Stimulated activated CD4-positive, alpha-beta T cell treated with anti-CD3 and anti-CD28 coated beads, TNF-alpha, amount 100 ng/mL, for 24 hours (primary cell): ENCODE data around the gene CA11.
A peak's percentile ranks its signal among the peaks of the same experiment; 100 is the strongest.
"Not testable (repeated sequence)": the region's sequence is repeated elsewhere in the genome, so short reads cannot be mapped to it uniquely, and the experiment has no call there.

Source experiments
- DNase-seq, 3 experiments: peaks; one replicate each; pipeline ENCODE4 v3.0.0-alpha.2; 2020; ENCODE audit warnings: low read depth in 3 of 3

CA11 gene

DNA sequence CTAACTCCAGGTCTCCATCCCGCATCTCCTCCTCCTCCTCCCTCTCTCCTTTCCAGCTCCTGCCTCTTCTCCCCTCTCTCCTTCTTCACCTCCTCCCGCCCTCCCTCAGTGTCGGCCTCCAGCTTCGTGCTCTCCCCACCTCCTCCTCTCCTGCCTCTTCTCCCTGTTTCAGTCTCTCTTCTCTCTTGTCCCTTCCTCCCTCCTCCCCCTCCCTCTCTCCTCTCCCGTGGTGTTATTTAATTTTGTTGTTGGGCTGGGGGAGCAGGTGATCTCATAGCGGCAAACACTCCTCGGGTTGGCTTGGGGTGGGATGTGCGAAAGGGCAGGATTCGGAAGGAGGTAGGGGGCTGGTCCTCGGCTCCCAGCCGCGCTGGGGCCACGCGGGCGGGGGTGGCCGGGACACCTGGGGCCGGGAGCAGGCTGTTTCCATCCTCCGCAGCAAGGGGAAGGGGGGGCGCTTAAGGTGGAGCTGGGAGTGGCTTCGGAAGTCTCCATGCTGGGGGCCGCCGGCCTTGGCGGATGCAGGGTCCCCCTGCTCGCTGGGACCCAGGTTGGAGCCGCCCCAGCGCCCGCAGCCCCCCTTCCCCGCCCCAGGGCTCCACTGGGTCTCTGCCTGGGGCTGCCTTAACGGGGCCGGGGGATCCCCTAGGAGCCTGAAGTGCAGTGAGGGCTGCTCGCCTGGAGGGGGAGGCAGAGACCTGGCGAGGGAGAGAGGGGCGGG is at the start of gene CA11:
CA11 (minus strand) TSS at position 187 of the 721 bp plus-strand sequence. CDS start 555 bp downstream, outside the sequence.
- DNase-seq, result peak; percentile 82 to 91 (median 85)

DNA sequence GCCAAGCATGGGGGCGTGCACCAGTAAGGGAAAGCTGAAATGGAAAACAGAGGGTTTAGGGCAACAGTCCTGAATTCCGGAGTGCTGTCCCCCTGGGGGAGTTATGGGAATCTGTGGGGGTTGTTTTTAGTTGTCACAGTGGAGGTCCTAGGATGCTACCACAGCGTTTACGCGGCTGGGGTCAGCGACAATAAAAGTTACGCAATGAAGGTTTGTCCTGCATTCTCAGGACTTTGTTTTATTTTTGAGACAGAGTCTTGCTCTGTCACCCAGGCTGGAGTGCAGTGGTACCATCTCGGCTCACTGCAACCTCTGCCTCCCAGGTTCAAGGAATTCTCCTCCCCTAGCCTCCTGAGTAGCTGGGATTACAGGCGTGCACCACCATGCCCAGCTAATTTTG is 47.6 kb upstream of the CA11 start:
- DNase-seq, result not testable (repeated sequence)

DNA sequence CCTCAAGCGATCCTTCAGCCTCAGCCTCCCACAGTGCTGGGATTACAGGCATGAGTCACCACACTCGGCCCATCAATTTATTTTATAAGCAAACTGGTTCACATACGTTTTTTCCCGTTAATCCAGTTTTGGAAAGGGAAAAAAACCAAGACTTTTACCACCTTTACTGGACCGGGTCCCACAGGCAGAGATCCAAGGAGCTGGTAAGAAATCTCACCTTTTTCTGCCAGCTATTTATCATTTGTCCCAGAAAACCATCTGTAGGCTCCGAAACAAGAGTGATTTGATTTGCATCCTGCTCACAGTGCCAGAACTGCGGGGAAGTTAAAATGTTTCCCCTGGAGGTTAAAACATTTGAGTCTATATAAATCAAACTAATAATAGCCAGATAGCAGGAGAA is 43.5 kb upstream of the CA11 start:
- DNase-seq, result no peak

DNA sequence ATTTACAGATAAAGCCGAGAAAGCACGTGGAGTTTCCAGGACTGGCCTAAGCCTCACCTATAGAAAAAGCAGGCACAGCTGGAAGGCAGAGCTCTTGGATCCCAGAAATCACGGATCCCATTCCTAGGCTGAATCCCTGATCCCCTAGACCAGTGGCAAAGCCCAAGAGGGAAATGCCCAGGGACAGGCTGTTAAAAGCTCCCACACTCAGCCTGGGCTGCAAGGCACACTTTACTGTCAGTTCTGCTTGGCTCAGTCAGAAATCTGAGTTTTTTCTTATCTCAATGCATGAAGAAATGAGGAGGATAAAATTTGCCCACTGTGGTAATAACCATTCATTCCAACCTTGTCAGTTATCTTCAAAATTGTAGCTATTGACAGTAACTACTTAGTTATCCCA is 41.8 kb upstream of the CA11 start:
- DNase-seq, result no peak

DNA sequence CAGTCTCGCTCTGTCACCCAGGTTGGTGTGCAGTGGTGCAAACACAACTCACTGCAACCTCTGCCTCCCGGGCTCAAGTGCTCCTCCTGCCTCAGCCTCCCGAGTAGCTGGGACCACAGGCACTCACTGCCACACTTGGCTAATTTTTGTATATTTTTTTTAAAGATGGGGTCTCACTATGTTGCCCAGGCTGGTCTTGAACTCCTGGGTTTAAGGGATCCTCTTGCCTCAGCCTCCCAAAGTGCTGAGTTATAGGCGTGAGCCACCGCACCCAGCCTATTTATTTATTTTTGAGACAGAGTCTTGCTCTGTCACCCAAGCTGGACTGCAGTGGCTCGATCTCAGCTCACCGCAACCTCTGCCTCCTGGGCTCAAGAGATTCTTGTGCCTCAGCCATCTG is 40.6 kb upstream of the CA11 start:
- DNase-seq, result not testable (repeated sequence)

DNA sequence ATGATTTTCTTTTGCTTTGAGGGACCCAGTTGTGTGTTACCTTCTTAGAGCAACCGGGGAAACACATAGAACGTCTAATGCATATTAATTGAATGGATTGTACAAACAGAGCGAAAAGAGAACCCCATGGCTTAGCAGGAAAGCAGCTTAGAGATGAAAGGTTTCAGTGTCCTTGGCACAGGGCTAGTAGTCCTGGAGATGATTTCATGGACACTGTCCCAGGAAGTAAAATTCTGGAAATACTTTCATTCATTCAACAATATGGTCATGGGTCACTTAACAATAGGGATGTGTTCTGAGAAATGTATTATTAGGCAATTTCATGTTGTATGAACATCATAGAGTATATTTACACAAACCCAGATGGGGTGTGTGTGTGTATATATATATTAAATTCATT is 40.1 kb upstream of the CA11 start:
- DNase-seq, result no peak

DNA sequence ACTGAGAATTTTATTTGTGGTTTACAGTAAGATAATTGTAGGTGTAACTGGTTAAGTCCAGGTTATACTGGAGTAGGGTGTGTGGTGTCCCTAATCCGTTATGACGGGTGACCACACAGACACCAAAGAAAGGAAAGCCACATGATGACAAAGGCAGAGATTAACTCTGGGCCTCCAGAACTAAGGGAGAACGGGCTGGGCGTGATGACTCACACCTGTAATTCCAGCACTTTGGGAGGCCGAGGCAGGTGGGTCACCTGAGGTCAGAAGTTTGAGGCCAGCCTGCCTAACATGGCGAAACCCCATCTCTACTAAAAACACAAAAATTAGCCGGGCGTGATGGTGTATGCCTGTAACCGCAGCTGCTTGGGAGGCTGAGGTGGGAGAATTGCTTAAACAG is 39.6 kb upstream of the CA11 start:
- DNase-seq, result no peak

DNA sequence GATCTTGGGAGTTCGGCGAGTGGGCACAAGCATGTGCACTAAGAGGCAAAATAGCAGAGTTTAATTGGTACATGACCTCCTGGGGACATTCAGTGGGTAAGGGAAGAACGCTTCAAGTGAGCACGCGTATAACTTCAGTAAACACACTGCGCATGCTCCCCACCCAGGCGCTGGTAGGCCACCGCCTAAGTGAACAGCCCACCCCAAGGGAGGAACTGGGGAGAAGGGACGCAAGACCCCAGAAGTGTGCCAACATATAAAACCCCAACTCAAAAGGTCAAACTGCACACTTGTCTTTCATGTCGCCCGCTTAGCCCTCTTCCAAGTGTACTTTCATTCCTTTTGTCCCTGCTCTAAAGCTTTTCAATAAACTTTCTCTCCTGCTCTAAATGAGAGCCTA is 37.4 kb upstream of the CA11 start:
- DNase-seq, result peak in 1 of 3 experiments; percentile 22

DNA sequence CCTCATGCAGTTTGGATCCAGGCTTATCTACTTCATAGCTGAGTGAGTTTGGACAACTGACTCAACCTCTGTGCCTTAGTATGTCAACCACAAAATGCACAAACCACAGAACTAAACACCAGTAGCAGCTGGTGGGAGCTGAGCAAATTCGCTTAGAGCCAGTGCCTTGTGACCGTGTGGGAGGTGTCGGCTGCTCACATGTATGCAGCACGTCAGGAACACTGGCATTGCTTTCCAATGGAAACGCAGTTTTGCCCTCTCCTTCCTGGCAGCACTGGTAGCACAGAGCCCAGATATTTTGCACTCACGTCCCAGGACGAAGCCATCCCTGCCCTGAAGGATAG is 35.1 kb upstream of the CA11 start:
- no peak for DNase-seq

DNA sequence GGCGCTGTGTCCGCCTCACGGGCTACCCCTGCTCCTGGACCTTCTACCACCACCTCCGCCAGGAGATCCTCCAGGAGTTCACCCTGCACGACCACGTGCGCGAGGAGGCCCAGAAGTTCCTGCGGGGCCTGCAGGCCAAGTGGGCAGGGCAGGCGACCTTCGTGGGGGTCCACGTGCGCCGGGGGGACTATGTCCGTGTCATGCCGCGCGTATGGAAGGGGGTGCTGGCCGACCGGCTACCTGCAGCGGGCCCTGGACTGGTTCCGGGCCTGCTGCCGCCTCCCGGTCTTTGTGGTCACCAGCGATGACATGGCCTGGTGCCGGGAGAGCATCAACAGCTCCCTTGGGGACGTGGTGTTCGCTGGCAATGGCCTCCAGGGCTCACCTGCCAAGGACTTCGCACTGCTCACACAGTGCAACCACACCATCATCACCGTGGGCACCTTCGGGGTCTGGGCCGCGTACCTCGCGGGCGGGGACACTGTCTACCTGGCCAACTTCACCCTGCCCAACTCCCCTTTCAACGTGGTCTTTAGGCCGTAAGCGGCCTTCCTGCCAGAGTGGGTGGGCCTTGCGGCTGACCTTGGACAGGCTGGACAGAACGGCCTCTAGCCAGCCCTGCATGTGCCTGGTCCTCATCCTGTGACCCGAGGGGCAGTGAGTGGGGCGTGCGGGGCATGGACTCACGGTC is 34.6 kb upstream of the CA11 start:
- no peak for DNase-seq

DNA sequence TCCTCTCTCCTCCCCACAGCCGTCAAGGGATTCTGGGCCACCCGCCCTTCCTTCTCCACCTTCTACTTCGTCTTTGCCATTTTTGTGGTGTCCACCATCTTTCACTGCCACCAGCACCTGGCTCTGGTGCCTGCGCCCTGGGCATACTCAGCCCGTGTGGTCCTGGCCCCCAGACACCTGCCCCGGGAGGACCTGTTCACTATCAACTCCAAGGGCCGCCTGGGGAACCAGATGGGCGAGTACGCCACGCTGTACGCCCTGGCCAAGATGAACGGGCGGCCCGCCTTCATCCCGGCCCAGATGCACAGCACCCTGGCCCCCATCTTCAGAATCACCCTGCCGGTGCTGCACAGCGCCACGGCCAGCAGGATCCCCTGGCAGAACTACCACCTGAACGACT is 34.0 kb upstream of the CA11 start:
- not testable (repeated sequence) for DNase-seq

DNA sequence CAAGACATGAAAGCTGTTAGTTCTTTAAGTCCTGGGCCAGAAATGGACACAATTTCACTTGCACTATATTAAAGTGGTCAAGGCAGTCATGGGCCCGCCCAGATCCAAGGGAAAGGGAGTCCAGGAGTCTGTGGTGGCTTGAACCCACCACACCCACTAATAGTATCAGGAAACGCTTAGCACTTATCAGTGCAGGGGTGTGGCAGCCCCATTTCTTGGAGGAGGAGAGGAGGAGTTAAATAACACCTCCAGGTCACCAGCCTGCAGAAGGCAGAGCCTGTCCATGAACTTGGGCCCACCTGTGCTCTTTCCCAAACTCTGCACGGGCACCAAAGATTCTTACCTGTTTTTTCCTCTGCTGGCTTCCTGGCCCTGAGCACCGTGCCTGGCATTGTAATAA is 32.2 kb upstream of the CA11 start:
- no peak for DNase-seq

DNA sequence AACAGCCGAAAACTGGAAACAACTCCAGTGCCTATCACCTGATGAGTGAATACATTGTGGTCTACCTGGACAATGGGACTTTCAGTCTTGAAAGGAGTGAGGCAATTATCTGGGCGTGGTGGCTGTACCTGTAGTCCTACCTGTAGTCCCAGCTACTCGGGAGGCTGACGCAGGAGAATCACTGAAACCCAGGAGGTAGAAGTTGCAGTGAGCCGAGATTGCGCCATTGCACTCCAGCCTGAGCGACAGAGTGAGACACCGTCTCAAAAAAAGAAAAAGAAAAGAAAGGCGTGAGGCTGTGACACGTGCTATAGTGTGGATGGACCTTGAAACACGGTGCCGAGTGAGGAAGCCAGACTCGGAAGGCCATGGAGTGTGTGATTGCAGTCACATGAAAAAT is 30.9 kb upstream of the CA11 start:
- DNase-seq, result no peak

DNA sequence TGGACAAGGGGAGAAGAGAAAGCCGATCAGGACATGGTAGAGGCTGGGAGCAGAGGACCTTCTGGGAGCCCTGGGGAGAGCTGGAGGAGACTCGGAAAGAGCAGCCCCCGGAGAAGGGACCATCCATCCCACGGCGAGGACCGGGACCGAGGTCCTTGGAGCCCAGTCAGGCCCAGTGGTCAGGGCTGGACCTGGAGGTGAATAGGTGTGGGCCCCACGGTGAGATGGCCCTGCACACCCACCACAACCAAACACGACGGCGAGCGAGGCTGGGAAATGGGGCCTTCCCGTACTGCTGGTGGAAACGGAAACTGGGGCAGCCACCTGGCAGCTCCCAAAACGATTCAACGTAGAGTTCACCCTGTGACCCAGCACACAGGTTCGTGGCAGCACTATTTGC is 30.5 kb upstream of the CA11 start:
- DNase-seq, result no peak

DNA sequence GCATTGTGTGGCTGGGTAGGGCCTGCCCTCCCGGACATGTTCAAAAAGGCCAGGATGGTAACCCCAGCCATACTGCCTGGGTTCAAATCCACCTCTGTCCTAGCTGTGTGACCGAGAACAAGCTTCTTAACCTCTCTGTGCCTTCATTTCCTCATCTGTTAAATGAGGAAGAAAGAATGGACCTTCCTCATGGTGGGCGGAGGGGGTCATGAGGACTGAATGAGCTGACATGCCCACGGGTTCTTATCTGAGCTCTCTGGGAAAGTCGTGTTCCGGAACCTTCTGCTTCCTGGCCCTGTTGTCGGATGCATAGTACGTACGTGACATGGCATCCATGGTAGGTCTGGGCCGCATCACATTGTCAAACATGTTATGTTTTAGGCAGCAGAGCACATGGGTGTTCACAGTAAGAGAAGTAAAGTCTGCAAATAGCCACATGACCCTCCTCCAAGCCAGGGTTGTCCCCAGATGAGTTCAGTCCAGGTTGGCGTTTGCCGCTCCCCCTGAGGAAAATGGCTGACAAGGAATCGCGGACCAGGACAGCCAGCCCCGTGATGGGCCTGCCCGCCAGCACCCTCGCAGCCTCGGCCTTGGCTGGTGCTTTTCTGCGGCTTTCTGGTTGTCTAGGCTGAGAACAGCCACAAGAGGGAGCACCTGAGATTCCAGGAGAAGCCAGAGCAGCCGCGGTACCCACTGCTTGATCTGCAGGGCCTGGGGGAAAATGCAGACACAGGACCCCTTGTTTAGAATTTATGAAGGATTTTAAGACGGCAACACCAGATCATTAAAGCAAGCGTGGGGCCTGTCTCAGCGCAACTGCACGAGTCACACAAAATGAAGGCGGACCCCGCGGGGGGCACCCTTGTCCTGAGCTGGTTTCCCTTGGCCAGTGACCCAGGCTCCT is 29.2 kb upstream of the CA11 start:
- DNase-seq, result peak; percentile 56 to 75 (median 69)

DNA sequence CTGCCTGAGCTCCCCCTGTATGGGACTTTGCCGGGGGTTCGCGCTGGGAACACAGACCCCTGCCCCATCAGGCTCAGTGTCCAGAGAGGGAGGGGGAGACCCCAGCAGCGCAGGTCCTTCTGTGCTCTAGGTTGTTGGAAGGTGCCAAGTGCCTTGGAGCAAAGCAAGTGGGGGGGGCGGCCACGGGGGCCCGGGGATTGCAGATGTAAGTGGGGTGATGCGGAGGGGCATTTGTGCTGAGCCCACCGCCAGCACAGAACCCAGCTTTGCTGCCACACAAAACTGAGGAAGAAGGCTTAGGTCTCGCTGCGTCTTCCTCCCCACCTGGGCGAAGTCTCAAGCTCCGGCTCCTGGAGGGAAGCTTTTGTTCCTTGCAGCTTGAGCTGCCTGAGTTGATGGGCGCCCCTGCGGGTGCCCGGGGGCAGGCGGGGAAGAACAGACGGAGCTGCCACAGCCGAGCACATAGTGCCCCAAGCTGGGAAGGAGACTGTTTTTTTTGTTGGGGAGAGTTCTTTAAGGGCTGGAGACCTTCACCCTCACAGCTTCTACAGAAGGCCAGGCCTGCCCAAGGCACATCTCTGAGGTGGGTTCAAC is 28.3 kb upstream of the CA11 start:
- no peak for DNase-seq

DNA sequence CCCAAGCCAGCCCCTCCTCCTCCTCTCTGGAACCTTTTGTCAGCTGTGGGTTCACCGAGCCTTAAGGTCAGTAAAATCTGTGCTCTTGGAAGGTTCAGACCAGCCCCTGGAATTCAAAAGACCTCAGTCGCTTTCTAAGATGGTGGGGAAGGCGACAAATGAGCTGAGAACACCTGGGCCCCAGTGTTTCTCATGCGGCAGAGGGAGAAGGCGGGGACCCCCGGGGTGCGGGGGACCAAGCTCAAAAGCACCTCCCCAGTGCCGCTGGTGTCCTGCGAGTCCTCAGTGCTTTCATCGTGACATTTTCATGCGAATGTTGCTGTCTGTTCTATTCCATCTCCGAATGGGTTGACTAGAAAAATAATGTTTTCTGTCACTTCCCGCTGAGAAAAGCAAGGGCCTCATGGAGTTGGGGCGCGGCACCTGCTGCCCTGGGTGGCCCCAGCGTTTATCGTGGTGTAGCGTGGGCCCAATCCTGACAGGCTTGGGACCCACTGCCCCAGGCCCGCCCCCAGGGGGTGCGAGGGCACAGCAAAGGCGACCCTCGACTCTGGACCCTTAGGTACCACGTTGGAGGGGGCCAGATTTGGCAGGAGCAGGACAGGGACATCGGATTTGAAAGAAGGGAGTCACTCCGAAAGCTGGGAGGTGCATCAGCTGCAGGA is 27.6 kb upstream of the CA11 start:
- no peak for DNase-seq

DNA sequence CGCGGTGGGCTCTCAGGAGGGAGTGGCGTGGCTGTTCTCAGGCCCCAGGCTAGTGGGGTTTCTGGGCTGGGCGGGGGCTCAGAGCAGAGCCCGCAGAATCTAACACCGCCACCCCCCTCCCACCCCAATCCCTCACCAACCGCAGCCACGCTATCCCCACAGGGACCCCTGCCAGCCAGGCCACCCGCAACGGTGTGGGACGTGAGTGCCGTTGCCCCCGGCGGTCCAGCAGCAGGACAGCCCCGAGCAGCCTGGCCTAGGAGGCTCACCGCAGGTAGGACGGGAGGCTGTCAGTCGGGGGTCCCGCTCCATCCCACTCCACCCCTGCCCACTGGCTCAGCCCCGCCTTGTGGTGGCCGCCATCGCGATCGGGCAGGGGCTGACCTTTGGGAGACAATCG is 27.0 kb upstream of the CA11 start, which contains the start of gene NTN5:
NTN5 (minus strand) TSS at position 24 of the 400 bp plus-strand sequence. CDS start 2,031 bp downstream, outside the sequence.
- DNase-seq, result no peak

DNA sequence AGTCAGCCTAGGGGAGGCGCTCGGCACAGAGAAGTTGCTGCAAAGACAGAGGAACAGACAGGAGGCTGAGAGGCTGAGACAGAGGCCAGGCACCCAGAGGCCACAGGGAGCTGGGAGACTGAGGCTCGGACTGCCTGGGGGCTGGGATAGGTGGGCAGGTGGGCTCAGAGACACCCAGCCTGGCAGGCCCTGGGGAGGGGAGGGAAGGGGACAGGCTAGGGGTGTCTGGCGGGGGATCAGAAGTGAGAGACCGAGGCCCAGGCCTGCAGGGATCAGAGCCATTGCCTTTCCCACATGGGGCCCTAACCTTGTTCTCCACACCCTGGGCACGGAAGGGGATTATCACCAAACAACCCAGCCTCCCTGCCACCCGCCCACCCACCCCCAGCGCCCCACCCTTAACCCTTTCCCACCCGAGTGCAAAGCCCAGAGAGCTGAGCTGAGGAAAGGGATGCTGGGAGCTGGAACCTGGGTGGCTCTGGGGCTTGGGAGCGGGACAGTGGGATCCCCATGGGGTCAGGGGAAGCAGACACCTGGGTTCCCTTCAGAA is 25.5 kb upstream of the CA11 start:
- DNase-seq, result no peak

DNA sequence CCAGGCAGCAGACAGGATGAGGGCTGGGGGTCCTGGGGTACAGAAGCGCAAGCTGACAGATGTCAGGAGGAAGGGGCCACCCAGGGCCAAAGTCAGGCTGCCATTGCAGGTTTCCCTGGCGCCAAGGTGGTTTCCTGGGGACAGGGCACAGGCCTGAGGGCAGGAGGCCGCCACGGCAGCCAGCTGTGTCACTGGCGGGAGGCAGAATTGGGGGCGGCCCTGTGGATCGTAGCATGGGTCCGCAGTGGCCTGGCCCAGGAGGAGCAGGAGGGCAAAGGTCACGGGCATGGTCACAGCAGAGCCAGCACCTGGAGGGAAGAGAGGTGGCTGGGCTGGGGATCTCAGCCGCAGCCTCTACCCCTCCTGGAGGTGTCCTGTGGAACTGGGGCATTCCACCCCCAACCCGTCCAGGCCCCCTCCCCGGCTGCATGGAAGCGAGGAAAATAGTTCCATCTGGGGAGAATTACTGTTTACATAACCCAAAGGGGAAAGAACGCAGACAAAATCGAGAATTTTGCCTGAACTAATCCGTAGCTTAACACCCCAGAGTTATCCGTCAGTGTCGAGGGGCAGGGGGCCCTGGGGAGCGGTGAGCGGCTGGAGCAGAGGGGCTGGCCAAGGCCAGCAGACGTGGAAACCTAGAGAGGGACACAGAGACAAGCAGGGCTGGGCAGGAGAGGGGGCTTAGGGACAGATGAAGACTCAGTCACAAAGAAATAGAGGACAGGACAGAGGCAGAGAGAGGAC is 24.9 kb upstream of the CA11 start:
- DNase-seq, result no peak
